Measurements from ENCODE around the gene MACO1.
"Not testable (repeated sequence)": the region's sequence is repeated elsewhere in the genome, so short reads cannot be mapped to it uniquely, and the experiment has no call there.

The MACO1 gene

DNA sequence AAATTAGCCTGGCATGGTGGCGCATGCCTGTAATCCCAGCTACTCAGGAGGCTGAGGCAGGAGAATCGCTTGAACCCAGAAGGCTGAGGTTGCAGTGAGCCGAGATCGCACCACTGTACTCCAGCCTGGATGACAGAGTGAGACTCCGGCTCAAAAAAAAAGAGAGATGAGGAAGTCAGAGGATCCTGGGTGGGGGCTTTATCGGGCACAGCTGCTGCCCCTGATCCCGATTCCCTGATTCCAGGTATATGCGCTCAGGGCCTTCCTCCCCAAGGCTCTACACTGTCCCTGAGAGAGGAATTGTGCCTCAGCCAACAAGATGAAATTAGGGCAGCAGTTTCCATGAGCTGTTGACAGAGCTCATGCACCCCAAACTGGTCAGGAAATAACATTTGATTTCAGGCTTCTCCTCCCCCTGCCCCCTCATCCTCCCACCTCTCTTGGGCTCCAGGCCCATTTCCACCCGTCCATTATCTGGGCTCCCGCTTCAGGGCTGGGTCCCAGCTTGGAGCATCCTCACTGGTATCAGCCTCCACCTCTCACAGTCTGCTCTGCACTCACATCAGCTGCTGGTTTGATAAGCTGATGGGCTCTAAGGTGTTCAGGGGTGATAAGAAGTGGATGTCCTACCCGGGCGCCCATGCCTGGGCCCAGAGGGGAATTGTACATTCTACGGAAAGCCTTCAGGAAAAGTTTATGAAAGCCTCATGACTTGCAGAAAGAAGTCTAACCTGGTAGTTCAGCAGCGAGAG lies 17.6 kb upstream of the MACO1 start:
- peaks cover 38% of the 10 kb centered on the region for H3K4me1 ChIP-seq (ENCODE audit: control insufficient read depth, low read length)
- H4K20me1 ChIP-seq (ENCODE audit: control insufficient read depth, insufficient read depth, low read depth, low read length); H3F3A ChIP-seq (ENCODE audit: control insufficient read depth, insufficient read depth); H3K79me2 ChIP-seq (ENCODE audit: control insufficient read depth, low read length); H3K9me2 ChIP-seq (replicated peaks; ENCODE audit: control insufficient read depth, low read length); H3K9me3 ChIP-seq (ENCODE audit: control insufficient read depth, insufficient read depth, low read length); H3K27me3 ChIP-seq (ENCODE audit: control insufficient read depth, low read length); H3K4me2 ChIP-seq (ENCODE audit: low read length); H3K4me3 ChIP-seq (ENCODE audit: low read length); H3K27ac ChIP-seq (ENCODE audit: low read depth, low read length); H3K36me3 ChIP-seq (ENCODE audit: control insufficient read depth, low read length): not testable (repeated sequence)

GRCh38 chr1:25414157-25414556 lies 16.5 kb upstream of the MACO1 start:
- not testable (repeated sequence) for H3K4me2 ChIP-seq (ENCODE audit: low read length); H4K20me1 ChIP-seq (ENCODE audit: control insufficient read depth, insufficient read depth, low read depth, low read length)

DNA sequence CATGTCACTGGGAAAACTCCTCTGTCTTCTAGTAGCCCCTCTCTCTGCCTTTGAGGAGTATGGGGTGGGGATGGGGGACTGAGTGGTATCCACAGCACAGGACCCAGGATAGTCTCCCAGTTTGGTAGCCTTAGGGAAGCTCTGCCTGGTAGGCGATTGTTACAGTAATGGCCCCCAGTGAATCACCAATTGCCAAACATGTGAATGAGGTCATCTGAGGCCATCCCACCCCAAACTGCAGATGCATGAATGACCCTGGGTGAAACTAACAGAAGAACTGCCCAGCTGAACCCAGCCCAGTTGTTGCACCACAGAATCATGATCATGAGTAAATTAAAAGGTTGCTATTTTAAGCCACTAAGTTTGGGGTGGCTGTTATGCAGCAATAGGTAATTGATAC lies 16.1 kb upstream of the MACO1 start:
- not testable (repeated sequence) for H3K9me3 ChIP-seq (ENCODE audit: control insufficient read depth, insufficient read depth, low read length); H3K36me3 ChIP-seq (ENCODE audit: control insufficient read depth, low read length); H3K4me2 ChIP-seq (ENCODE audit: low read length); H3K9me2 ChIP-seq (replicated peaks; ENCODE audit: control insufficient read depth, low read length); H3K27ac ChIP-seq (ENCODE audit: low read depth, low read length); H3K4me3 ChIP-seq (ENCODE audit: low read length); H4K20me1 ChIP-seq (ENCODE audit: control insufficient read depth, insufficient read depth, low read depth, low read length); H3K27me3 ChIP-seq (ENCODE audit: control insufficient read depth, low read length); H3F3A ChIP-seq (ENCODE audit: control insufficient read depth, insufficient read depth); H3K79me2 ChIP-seq (ENCODE audit: control insufficient read depth, low read length)
- peaks cover 38% of the 10 kb centered on the region for H3K4me1 ChIP-seq (ENCODE audit: control insufficient read depth, low read length)

More at GRCh38 chr1:25414157-25414556, 16.5 kb upstream of the MACO1 start:
- not testable (repeated sequence) for H3F3A ChIP-seq (ENCODE audit: control insufficient read depth, insufficient read depth); H3K79me2 ChIP-seq (ENCODE audit: control insufficient read depth, low read length); H3K9me3 ChIP-seq (ENCODE audit: control insufficient read depth, insufficient read depth, low read length); H3K9me2 ChIP-seq (replicated peaks; ENCODE audit: control insufficient read depth, low read length); H3K36me3 ChIP-seq (ENCODE audit: control insufficient read depth, low read length); H3K27ac ChIP-seq (ENCODE audit: low read depth, low read length); H3K27me3 ChIP-seq (ENCODE audit: control insufficient read depth, low read length); H3K4me3 ChIP-seq (ENCODE audit: low read length)
- peaks cover 38% of the 10 kb centered on the region for H3K4me1 ChIP-seq (ENCODE audit: control insufficient read depth, low read length)

DNA sequence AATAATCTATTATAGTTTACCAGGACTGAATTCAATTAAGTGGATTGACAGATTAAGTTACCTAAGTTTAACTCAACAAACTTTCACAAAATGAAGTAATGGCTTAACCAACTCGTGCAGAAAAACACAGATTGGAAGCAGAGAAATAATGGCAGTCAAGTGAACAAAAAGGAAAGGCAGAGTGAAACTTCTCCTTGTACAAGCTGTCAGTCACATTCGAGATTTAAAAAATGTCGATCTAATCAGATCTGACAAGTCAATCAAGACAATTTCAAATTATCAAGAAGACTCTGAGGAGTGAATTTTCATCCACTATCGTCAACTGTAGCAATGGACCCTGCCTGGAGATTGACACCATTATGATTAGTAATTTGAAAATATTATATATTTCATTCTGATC lies 13.4 kb upstream of the MACO1 start:
- not testable (repeated sequence) for H3K36me3 ChIP-seq (ENCODE audit: control insufficient read depth, low read length); H3K27me3 ChIP-seq (ENCODE audit: control insufficient read depth, low read length); H3K4me2 ChIP-seq (ENCODE audit: low read length); H3K27ac ChIP-seq (ENCODE audit: low read depth, low read length); H3K79me2 ChIP-seq (ENCODE audit: control insufficient read depth, low read length); H3K4me3 ChIP-seq (ENCODE audit: low read length); H3K9me2 ChIP-seq (replicated peaks; ENCODE audit: control insufficient read depth, low read length); H3K9me3 ChIP-seq (ENCODE audit: control insufficient read depth, insufficient read depth, low read length); H4K20me1 ChIP-seq (ENCODE audit: control insufficient read depth, insufficient read depth, low read depth, low read length); H3F3A ChIP-seq (ENCODE audit: control insufficient read depth, insufficient read depth)
- H3K4me1 ChIP-seq (ENCODE audit: control insufficient read depth, low read length) = peaks cover 19% of the 10 kb centered on the region

GRCh38 chr1:25419339-25419738 lies 11.4 kb upstream of the MACO1 start:
- H3K4me3 ChIP-seq (ENCODE audit: low read length); H3K9me2 ChIP-seq (replicated peaks; ENCODE audit: control insufficient read depth, low read length); H3F3A ChIP-seq (ENCODE audit: control insufficient read depth, insufficient read depth); H3K4me2 ChIP-seq (ENCODE audit: low read length); H3K27ac ChIP-seq (ENCODE audit: low read depth, low read length); H3K27me3 ChIP-seq (ENCODE audit: control insufficient read depth, low read length); H3K36me3 ChIP-seq (ENCODE audit: control insufficient read depth, low read length); H3K9me3 ChIP-seq (ENCODE audit: control insufficient read depth, insufficient read depth, low read length); H3K4me1 ChIP-seq (ENCODE audit: control insufficient read depth, low read length); H4K20me1 ChIP-seq (ENCODE audit: control insufficient read depth, insufficient read depth, low read depth, low read length); H3K79me2 ChIP-seq (ENCODE audit: control insufficient read depth, low read length): not testable (repeated sequence)

- not testable (repeated sequence) for H3K27me3 ChIP-seq (ENCODE audit: control insufficient read depth, low read length); H3K4me1 ChIP-seq (ENCODE audit: control insufficient read depth, low read length); H3K36me3 ChIP-seq (ENCODE audit: control insufficient read depth, low read length); H3K27ac ChIP-seq (ENCODE audit: low read depth, low read length); H3K9me3 ChIP-seq (ENCODE audit: control insufficient read depth, insufficient read depth, low read length); H4K20me1 ChIP-seq (ENCODE audit: control insufficient read depth, insufficient read depth, low read depth, low read length); H3K9me2 ChIP-seq (replicated peaks; ENCODE audit: control insufficient read depth, low read length); H3K79me2 ChIP-seq (ENCODE audit: control insufficient read depth, low read length); H3K4me2 ChIP-seq (ENCODE audit: low read length); H3F3A ChIP-seq (ENCODE audit: control insufficient read depth, insufficient read depth); H3K4me3 ChIP-seq (ENCODE audit: low read length)
Measured at GRCh38 chr1:25420715-25421114, 10.0 kb upstream of the MACO1 start, which contains the start of gene RHCE. Gene RHCE (minus strand): TSS chr1:25420825. CDS start chr1:25420786, 39 bp downstream.

GRCh38 chr1:25423206-25423605 lies 7.5 kb upstream of the MACO1 start:
- H3K79me2 ChIP-seq (ENCODE audit: control insufficient read depth, low read length); H3F3A ChIP-seq (ENCODE audit: control insufficient read depth, insufficient read depth); H3K4me3 ChIP-seq (ENCODE audit: low read length); H3K36me3 ChIP-seq (ENCODE audit: control insufficient read depth, low read length); H3K4me2 ChIP-seq (ENCODE audit: low read length); H3K4me1 ChIP-seq (ENCODE audit: control insufficient read depth, low read length); H3K27ac ChIP-seq (ENCODE audit: low read depth, low read length); H4K20me1 ChIP-seq (ENCODE audit: control insufficient read depth, insufficient read depth, low read depth, low read length); H3K9me3 ChIP-seq (ENCODE audit: control insufficient read depth, insufficient read depth, low read length); H3K9me2 ChIP-seq (replicated peaks; ENCODE audit: control insufficient read depth, low read length); H3K27me3 ChIP-seq (ENCODE audit: control insufficient read depth, low read length): not testable (repeated sequence)

Data from DOHH2 (cell line).